Ascending aorta (tissue), 2 donors: Measurements from ENCODE around the gene TTC39A. TPM values are rescaled to one million over a fixed set of nuclear protein-coding genes. Genes with fewer than 3 reads are reported as not detected.

Source experiments
- DNase-seq, 2 donors: peaks; one replicate each; pipeline ENCODE4 v3.0.0-alpha.2; 2019; ENCODE audit warnings: low spot score in 2 of 2
- H3K27ac ChIP-seq, 2 donors: fragments of 200-600 bp; sonication (generic); one replicate each; pipeline ENCODE4 v1.5.1; 2016 to 2017; ENCODE audit warnings: mild to moderate bottlenecking in 1 of 2
- H3K27me3 ChIP-seq: fragments of 200-600 bp; sonication (generic); one replicate; pipeline ENCODE4 v1.5.1; 2017
- H3K36me3 ChIP-seq, 2 donors: fragments of 200-600 bp; sonication (generic); one replicate each; pipeline ENCODE4 v1.5.1; 2016
- H3K4me1 ChIP-seq, 2 donors: fragments of 200-600 bp; sonication (generic); one replicate each; pipeline ENCODE4 v1.5.1; 2016 to 2017; ENCODE audit warnings: mild to moderate bottlenecking in 1 of 2
- H3K4me3 ChIP-seq, 2 donors: fragments of 200-600 bp; sonication (generic); one replicate each; pipeline ENCODE4 v1.5.1; 2016 to 2017; ENCODE audit warnings: mild to moderate bottlenecking in 1 of 2
- H3K9me3 ChIP-seq, 2 donors: fragments of 200-600 bp; sonication (generic); one replicate each; pipeline ENCODE4 v1.5.1; 2016
- intact Hi-C: fragments of 100-400 bp; cut with DNase I; formaldehyde crosslinking; loops from one replicate; pipeline ENCODE4 v1.15.1; 2023
- total RNA-seq: library from RNA; depleted of rRNA; stranded (reverse); fragments of >200 nt; gene quantifications from one replicate; pipeline ENCODE4 v1.1.0, GENCODE V29; 2016
- TF ChIP-seq, protein P1 (sequence below), 3 experiments: fragments of 200-600 bp in 2 of 3; fragments of 450-650 bp in 1 of 3; sonication (generic) in 2 of 3; IDR thresholded peaks; one replicate each; pipeline ENCODE4 v1.5.1; 2016 to 2019; ENCODE audit warnings: antibody characterized with exemption in 3 of 3, mild to moderate bottlenecking in 1 of 3, moderate library complexity in 1 of 3

Gene TTC39A
- not detected for total RNA-seq

GRCh38 chr1:51330331-51331201 lies at the start of gene TTC39A:
TSS of gene TTC39A (minus strand) at chr1:51330562. CDS start at chr1:51330477, 85 bp downstream.
- peak within 1 kb of the TSS; percentile 74 to 80 for H3K4me3 ChIP-seq
- H3K36me3 ChIP-seq: no peaks in the 10 kb centered on the region
- TF ChIP-seq, protein P1, sequence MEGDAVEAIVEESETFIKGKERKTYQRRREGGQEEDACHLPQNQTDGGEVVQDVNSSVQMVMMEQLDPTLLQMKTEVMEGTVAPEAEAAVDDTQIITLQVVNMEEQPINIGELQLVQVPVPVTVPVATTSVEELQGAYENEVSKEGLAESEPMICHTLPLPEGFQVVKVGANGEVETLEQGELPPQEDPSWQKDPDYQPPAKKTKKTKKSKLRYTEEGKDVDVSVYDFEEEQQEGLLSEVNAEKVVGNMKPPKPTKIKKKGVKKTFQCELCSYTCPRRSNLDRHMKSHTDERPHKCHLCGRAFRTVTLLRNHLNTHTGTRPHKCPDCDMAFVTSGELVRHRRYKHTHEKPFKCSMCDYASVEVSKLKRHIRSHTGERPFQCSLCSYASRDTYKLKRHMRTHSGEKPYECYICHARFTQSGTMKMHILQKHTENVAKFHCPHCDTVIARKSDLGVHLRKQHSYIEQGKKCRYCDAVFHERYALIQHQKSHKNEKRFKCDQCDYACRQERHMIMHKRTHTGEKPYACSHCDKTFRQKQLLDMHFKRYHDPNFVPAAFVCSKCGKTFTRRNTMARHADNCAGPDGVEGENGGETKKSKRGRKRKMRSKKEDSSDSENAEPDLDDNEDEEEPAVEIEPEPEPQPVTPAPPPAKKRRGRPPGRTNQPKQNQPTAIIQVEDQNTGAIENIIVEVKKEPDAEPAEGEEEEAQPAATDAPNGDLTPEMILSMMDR (IDR thresholded peaks at IDR 0.05): no peak
- peaks cover 4 to 12% of the 10 kb centered on the region in 2 donors for H3K4me1 ChIP-seq
- no peaks in the 10 kb centered on the region for H3K9me3 ChIP-seq
- no peaks in the 10 kb centered on the region for H3K27me3 ChIP-seq
- H3K27ac ChIP-seq: no peak within 1 kb of the TSS
- intact Hi-C loops: no loop called here
- no peak for DNase-seq

DNA sequence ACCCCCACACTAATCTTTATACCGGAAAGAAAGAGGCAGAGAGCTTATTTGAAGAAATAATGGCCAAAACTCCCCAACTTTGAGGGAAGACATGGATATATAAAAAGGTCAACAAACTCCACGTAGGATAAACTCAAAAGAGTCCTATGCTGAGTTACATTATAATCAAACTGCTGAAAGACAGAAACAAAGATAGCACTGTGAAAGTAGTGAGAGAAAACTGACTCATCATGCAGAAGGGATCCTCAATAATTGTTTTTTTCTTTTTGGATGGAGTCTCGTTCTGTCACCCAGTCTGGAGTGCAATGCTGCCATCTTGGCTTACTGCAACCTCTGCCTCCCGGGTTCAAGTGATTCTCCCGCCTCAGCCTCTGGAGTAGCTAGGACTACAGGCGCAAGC lies 48.5 kb upstream of the TTC39A start:
- H3K36me3 ChIP-seq: peaks cover 14 to 53% of the 10 kb centered on the region in 2 donors
- H3K4me3 ChIP-seq: no peak overlapping the region
- H3K9me3 ChIP-seq: no peaks in the 10 kb centered on the region
- H3K4me1 ChIP-seq: no peaks in the 10 kb centered on the region
- intact Hi-C loops: no loop called here
- H3K27me3 ChIP-seq: no peaks in the 10 kb centered on the region
- TF ChIP-seq, protein P1 (IDR thresholded peaks at IDR 0.05): no peak
- H3K27ac ChIP-seq: no peak overlapping the region
- DNase-seq: no peak

DNA sequence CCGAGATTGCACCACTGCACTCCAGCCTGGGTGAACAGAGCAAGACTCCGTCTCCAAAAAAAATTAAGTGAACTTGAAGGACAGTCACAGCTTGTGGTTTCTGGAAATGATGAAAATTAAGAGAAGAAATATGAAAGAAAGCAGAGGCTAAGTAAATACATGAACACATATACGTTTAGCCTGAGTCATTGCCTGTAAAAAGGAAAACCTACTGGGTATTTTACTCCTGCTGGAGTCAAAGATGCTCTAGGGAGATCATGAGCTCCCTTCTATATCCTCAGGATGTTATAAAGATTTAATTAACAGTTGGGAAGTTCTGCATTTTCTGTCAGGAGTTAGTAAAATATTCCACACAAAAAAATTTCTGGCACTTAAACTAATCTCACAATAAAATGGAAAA lies 43.5 kb upstream of the TTC39A start:
- intact Hi-C loops: no loop called here
- peaks cover 15 to 59% of the 10 kb centered on the region in 2 donors for H3K36me3 ChIP-seq
- H3K4me1 ChIP-seq: no peaks in the 10 kb centered on the region
- H3K9me3 ChIP-seq: no peaks in the 10 kb centered on the region
- TF ChIP-seq, protein P1 (IDR thresholded peaks at IDR 0.05): no peak
- no peak overlapping the region for H3K27ac ChIP-seq
- H3K27me3 ChIP-seq: no peaks in the 10 kb centered on the region
- DNase-seq: no peak
- H3K4me3 ChIP-seq: no peak overlapping the region

- intact Hi-C loops: no loop called here
Measured at GRCh38 chr1:51372561-51372960, 42.2 kb upstream of the TTC39A start.

DNA sequence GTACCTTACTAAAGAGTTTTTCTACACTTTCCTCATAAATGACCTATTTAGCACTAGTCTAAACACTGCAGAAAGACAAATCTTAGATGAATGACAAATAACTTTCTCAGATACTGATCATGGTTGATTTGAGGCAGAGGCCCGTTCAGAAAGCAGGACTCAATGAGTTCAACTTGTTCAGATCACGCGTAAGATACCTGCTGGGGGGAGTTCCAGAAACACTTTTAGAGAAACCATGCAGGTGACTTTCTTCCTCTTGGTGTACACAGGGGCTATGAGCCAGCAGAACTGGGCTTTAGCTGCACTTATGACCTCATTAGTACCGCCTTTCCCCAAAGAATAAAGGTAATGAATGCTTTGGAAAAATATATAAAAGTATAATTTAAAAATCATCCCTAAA lies 38.8 kb upstream of the TTC39A start:
- no peak overlapping the region for H3K27ac ChIP-seq
- peaks cover 17 to 62% of the 10 kb centered on the region in 2 donors for H3K36me3 ChIP-seq
- no peaks in the 10 kb centered on the region for H3K9me3 ChIP-seq
- TF ChIP-seq, protein P1 (IDR thresholded peaks at IDR 0.05): no peak
- no peaks in the 10 kb centered on the region for H3K4me1 ChIP-seq
- no peak for DNase-seq
- H3K4me3 ChIP-seq: no peak overlapping the region
- no peaks in the 10 kb centered on the region for H3K27me3 ChIP-seq
- intact Hi-C loops: no loop called here

More at GRCh38 chr1:51372561-51372960, 42.2 kb upstream of the TTC39A start:
- Histone ChIP-seq H3K27ac (no peak overlapping the region), H3K4me3 (no peak overlapping the region), H3K9me3 (no peaks in the 10 kb centered on the region), H3K27me3 (no peaks in the 10 kb centered on the region), H3K36me3 (peaks cover 15 to 55% of the 10 kb centered on the region in 2 donors), H3K4me1 (no peaks in the 10 kb centered on the region)
- no peak for DNase-seq
- TF ChIP-seq, protein P1 (IDR thresholded peaks at IDR 0.05): no peak
